H1 (cell line): ENCODE data around the gene MBTPS2. TPM values are rescaled to one million over a fixed set of nuclear protein-coding genes. Genes with fewer than 3 reads are reported as not detected.

Experiments used
- CEBPB ChIP-seq: IDR thresholded peaks from 2 replicates; pipeline ENCODE4 v1.6.1; 2012; ENCODE audit warnings: low read depth, low read length
- CHD2 ChIP-seq: IDR thresholded peaks from 2 replicates; pipeline ENCODE4 v1.6.1; 2012; ENCODE audit warnings: low read length, improper control_type of control experiment
- CREB1 ChIP-seq: IDR thresholded peaks from 2 replicates; pipeline ENCODE4 v1.6.1; 2012; ENCODE audit warnings: inconsistent platforms
- FOSL1 ChIP-seq: IDR thresholded peaks from 2 replicates; pipeline ENCODE4 v1.6.1; 2011; ENCODE audit warnings: mild to moderate bottlenecking, low read depth, low read length, moderate library complexity; ENCODE audit not compliant: insufficient read depth
- POLR2AphosphoS5 ChIP-seq: IDR thresholded peaks from 2 replicates; pipeline ENCODE4 v1.6.1; 2011; ENCODE audit warnings: low read depth, low read length
- SIX5 ChIP-seq: IDR thresholded peaks from 2 replicates; pipeline ENCODE4 v1.6.1; 2011; ENCODE audit warnings: mild to moderate bottlenecking, low read depth, low read length
- SP1 ChIP-seq: IDR thresholded peaks from 2 replicates; pipeline ENCODE4 v1.6.1; 2011; ENCODE audit warnings: low read depth, low read length
- polyA plus RNA-seq, 7 experiments: library from polyadenylated mRNA; depleted of rRNA in 3 of 7; stranded (reverse) in 5 of 7; unstranded in 2 of 7; fragments of >200 nt in 5 of 7; fragments of 200-250 nt in 2 of 7; gene quantifications; 1 replicate in 5 of 7; 2 replicates in 1 of 7; 4 replicates in 1 of 7; pipeline versions ENCODE4 v1.2.1 to v1.2.3, GENCODE V29; 2011 to 2013; ENCODE audit warnings: missing spikeins in 2 of 7, mixed read lengths in 2 of 7
- total RNA-seq: library from RNA; stranded (reverse); fragmentation: NEBNext Ultra II Directional; extraction: Animal tissue kit (Norgen Biotek cat#: 25700); gene quantifications from 2 replicates; pipeline ENCODE4 v1.2.1, GENCODE V29; 2021
- TF ChIP-seq, protein P1 (sequence below): fragments of 300-600 bp; sonication (generic); IDR thresholded peaks from 2 replicates; pipeline ENCODE4 v1.7.1; 2012; ENCODE audit warnings: low read length, moderate library complexity, mild to moderate bottlenecking, inconsistent platforms; ENCODE audit not compliant: insufficient replicate concordance
- TF ChIP-seq, protein P2 (sequence below): IDR thresholded peaks from 2 replicates; pipeline ENCODE4 v1.6.1; 2012; ENCODE audit warnings: inconsistent platforms

MBTPS2 gene
- total and polyA plus RNA-seq, 2 of the 8 experiments (the other 6 are each of a cell fraction or from before 2014, with no cell fraction given) = 4.3 to 7.4 TPM

GRCh38 chrX:21912220-21912619, 72.8 kb downstream of the MBTPS2 start (continued):
- TF ChIP-seq, protein P1, sequence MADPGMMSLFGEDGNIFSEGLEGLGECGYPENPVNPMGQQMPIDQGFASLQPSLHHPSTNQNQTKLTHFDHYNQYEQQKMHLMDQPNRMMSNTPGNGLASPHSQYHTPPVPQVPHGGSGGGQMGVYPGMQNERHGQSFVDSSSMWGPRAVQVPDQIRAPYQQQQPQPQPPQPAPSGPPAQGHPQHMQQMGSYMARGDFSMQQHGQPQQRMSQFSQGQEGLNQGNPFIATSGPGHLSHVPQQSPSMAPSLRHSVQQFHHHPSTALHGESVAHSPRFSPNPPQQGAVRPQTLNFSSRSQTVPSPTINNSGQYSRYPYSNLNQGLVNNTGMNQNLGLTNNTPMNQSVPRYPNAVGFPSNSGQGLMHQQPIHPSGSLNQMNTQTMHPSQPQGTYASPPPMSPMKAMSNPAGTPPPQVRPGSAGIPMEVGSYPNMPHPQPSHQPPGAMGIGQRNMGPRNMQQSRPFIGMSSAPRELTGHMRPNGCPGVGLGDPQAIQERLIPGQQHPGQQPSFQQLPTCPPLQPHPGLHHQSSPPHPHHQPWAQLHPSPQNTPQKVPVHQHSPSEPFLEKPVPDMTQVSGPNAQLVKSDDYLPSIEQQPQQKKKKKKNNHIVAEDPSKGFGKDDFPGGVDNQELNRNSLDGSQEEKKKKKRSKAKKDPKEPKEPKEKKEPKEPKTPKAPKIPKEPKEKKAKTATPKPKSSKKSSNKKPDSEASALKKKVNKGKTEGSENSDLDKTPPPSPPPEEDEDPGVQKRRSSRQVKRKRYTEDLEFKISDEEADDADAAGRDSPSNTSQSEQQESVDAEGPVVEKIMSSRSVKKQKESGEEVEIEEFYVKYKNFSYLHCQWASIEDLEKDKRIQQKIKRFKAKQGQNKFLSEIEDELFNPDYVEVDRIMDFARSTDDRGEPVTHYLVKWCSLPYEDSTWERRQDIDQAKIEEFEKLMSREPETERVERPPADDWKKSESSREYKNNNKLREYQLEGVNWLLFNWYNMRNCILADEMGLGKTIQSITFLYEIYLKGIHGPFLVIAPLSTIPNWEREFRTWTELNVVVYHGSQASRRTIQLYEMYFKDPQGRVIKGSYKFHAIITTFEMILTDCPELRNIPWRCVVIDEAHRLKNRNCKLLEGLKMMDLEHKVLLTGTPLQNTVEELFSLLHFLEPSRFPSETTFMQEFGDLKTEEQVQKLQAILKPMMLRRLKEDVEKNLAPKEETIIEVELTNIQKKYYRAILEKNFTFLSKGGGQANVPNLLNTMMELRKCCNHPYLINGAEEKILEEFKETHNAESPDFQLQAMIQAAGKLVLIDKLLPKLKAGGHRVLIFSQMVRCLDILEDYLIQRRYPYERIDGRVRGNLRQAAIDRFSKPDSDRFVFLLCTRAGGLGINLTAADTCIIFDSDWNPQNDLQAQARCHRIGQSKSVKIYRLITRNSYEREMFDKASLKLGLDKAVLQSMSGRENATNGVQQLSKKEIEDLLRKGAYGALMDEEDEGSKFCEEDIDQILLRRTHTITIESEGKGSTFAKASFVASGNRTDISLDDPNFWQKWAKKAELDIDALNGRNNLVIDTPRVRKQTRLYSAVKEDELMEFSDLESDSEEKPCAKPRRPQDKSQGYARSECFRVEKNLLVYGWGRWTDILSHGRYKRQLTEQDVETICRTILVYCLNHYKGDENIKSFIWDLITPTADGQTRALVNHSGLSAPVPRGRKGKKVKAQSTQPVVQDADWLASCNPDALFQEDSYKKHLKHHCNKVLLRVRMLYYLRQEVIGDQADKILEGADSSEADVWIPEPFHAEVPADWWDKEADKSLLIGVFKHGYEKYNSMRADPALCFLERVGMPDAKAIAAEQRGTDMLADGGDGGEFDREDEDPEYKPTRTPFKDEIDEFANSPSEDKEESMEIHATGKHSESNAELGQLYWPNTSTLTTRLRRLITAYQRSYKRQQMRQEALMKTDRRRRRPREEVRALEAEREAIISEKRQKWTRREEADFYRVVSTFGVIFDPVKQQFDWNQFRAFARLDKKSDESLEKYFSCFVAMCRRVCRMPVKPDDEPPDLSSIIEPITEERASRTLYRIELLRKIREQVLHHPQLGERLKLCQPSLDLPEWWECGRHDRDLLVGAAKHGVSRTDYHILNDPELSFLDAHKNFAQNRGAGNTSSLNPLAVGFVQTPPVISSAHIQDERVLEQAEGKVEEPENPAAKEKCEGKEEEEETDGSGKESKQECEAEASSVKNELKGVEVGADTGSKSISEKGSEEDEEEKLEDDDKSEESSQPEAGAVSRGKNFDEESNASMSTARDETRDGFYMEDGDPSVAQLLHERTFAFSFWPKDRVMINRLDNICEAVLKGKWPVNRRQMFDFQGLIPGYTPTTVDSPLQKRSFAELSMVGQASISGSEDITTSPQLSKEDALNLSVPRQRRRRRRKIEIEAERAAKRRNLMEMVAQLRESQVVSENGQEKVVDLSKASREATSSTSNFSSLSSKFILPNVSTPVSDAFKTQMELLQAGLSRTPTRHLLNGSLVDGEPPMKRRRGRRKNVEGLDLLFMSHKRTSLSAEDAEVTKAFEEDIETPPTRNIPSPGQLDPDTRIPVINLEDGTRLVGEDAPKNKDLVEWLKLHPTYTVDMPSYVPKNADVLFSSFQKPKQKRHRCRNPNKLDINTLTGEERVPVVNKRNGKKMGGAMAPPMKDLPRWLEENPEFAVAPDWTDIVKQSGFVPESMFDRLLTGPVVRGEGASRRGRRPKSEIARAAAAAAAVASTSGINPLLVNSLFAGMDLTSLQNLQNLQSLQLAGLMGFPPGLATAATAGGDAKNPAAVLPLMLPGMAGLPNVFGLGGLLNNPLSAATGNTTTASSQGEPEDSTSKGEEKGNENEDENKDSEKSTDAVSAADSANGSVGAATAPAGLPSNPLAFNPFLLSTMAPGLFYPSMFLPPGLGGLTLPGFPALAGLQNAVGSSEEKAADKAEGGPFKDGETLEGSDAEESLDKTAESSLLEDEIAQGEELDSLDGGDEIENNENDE = no peak
- TF ChIP-seq CHD2 (no peak), FOSL1 (no peak), CREB1 (no peak), POLR2AphosphoS5 (no peak), CEBPB (no peak), SIX5 (no peak), SP1 (no peak)
- TF ChIP-seq, protein P2, sequence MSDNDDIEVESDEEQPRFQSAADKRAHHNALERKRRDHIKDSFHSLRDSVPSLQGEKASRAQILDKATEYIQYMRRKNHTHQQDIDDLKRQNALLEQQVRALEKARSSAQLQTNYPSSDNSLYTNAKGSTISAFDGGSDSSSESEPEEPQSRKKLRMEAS = no peak
